NOMO-1 treated with DMSO at 0.1 percent for 48 hours (cell line): ENCODE measurements around the gene NXPH4.

ENCODE experiments used
- DNase-seq: peaks from one replicate; lab custom pipeline; 2025; ENCODE audit not compliant: unreplicated experiment; lab: John Stamatoyannopoulos, UW

Gene NXPH4

GRCh38 chr12:57241402-57242310, 25.1 kb downstream of the NXPH4 start:
- no peak for DNase-seq

GRCh38 chr12:57242329-57242690, 25.7 kb downstream of the NXPH4 start:
- no peak for DNase-seq

- no peak for DNase-seq
Observed at GRCh38 chr12:57242691-57243454, 26.3 kb downstream of the NXPH4 start.

GRCh38 chr12:57243521-57244311, 27.1 kb downstream of the NXPH4 start:
- peak; percentile 50 for DNase-seq

GRCh38 chr12:57244312-57244696, 27.7 kb downstream of the NXPH4 start:
- DNase-seq = no peak

- no peak for DNase-seq
Observed at GRCh38 chr12:57247041-57247440, 30.4 kb downstream of the NXPH4 start.

- DNase-seq = peak; percentile 85
Observed at GRCh38 chr12:57248934-57249742, 32.5 kb downstream of the NXPH4 start.

GRCh38 chr12:57250541-57250940, 33.9 kb downstream of the NXPH4 start:
- DNase-seq = no peak

- DNase-seq = no peak
Observed at GRCh38 chr12:57250956-57251355, 34.4 kb downstream of the NXPH4 start, which contains the start of gene STAC3. STAC3 (minus strand) TSS chr12:57251187; CDS start chr12:57249636, 1,551 bp downstream.

GRCh38 chr12:57254506-57255280, 38.1 kb downstream of the NXPH4 start:
- no peak for DNase-seq

GRCh38 chr12:57255916-57256315, 39.3 kb downstream of the NXPH4 start:
- no peak for DNase-seq

GRCh38 chr12:57258977-57259970, 42.7 kb downstream of the NXPH4 start:
- DNase-seq = no peak

- no peak for DNase-seq
Observed at GRCh38 chr12:57260366-57260765, 43.8 kb downstream of the NXPH4 start.

- DNase-seq = no peak
Observed at GRCh38 chr12:57261428-57261865, 44.9 kb downstream of the NXPH4 start.

- DNase-seq = no peak
Observed at GRCh38 chr12:57262126-57262822, 45.7 kb downstream of the NXPH4 start.

- no peak for DNase-seq
Observed at GRCh38 chr12:57263096-57263495, 46.5 kb downstream of the NXPH4 start.

GRCh38 chr12:57266681-57267080, 50.1 kb downstream of the NXPH4 start:
- no peak for DNase-seq

- no peak for DNase-seq
Observed at GRCh38 chr12:57268264-57268663, 51.7 kb downstream of the NXPH4 start.
